CD4-positive, alpha-beta T cell (primary cell): ENCODE data around the gene ANKRD28. TPM values are rescaled to one million over a fixed set of nuclear protein-coding genes. Genes with fewer than 3 reads are reported as not detected.

ENCODE experiments used
- ATAC-seq: fragments of 200-7000 bp; cut with Tn5 transposase; one replicate; pipeline ENCODE4 v1.10.0; 2022; ENCODE audit warnings: mild to moderate bottlenecking; ENCODE audit not compliant: poor library complexity
- CTCF ChIA-PET: fragments of 350-600 bp; sonication (Branson Sonifier 250); formaldehyde crosslinking; loops from one replicate; lab custom pipeline; 2021; ENCODE audit warnings: antibody characterized with exemption, inconsistent platforms; lab: Charles Lee
- POLR2A ChIA-PET: fragments of 350-600 bp; sonication (Branson Sonifier 250); formaldehyde crosslinking; loops from one replicate; lab custom pipeline; 2021; ENCODE audit warnings: antibody characterized with exemption, inconsistent platforms; lab: Charles Lee
- DNase-seq, 14 experiments: peaks; one replicate each; pipeline ENCODE4 v3.0.0-alpha.2; 2013 to 2020; ENCODE audit warnings: mixed read lengths in 2 of 14
- H3K27ac ChIP-seq, 2 donors: one replicate each; pipeline versions ENCODE4 v1.5.1 to v1.7.0; 2013; ENCODE audit warnings: low read length in 2 of 2, low read depth in 1 of 2, mild to moderate bottlenecking in 1 of 2
- H3K27me3 ChIP-seq, 2 experiments: 1 replicate in 1 of 2; 2 replicates in 1 of 2; pipeline versions ENCODE4 v1.6.1 to v1.7.0; 2013; ENCODE audit warnings: low read length in 2 of 2, control low read depth in 1 of 2, mild to moderate bottlenecking in 1 of 2, moderate library complexity in 1 of 2; ENCODE audit not compliant: insufficient read depth in 2 of 2, control insufficient read depth in 1 of 2
- H3K36me3 ChIP-seq: one replicate; pipeline ENCODE4 v1.6.1; 2013; ENCODE audit warnings: low read length, control low read depth; ENCODE audit not compliant: insufficient read depth
- H3K4me1 ChIP-seq: one replicate; pipeline ENCODE4 v1.6.1; 2013; ENCODE audit warnings: low read length, control low read depth; ENCODE audit not compliant: insufficient read depth
- H3K4me3 ChIP-seq: one replicate; pipeline ENCODE4 v1.5.1; 2013; ENCODE audit warnings: mild to moderate bottlenecking, low read length, moderate library complexity
- H3K9me3 ChIP-seq, 2 experiments: 1 replicate in 1 of 2; 2 replicates in 1 of 2; pipeline versions ENCODE4 v1.6.1 to v1.7.0; 2013; ENCODE audit warnings: low read length in 2 of 2, mild to moderate bottlenecking in 2 of 2, control low read depth in 1 of 2, moderate library complexity in 1 of 2; ENCODE audit not compliant: control insufficient read depth in 1 of 2, insufficient read depth in 1 of 2
- H3K27ac Mint-ChIP-seq: one replicate; pipeline ENCODE4 v1.8.0; 2020; ENCODE audit warnings: mixed read lengths
- H3K27me3 Mint-ChIP-seq: one replicate; pipeline ENCODE4 v1.8.0; 2021; ENCODE audit warnings: mixed read lengths
- H3K36me3 Mint-ChIP-seq: one replicate; pipeline ENCODE4 v1.8.0; 2021; ENCODE audit warnings: low read depth, mixed read lengths
- H3K4me1 Mint-ChIP-seq: one replicate; pipeline ENCODE4 v1.8.0; 2021; ENCODE audit warnings: low read depth, mixed read lengths
- H3K4me3 Mint-ChIP-seq: one replicate; pipeline ENCODE4 v1.8.0; 2020; ENCODE audit warnings: mild to moderate bottlenecking, mixed read lengths
- H3K9me3 Mint-ChIP-seq: one replicate; pipeline ENCODE4 v1.8.0; 2020; ENCODE audit warnings: mixed read lengths
- CTCF ChIP-seq: fragments of 200-600 bp; IDR thresholded peaks from one replicate; pipeline ENCODE4 v1.8.0; 2022; ENCODE audit warnings: antibody characterized with exemption, mild to moderate bottlenecking
- intact Hi-C, 2 experiments: fragments of 100-400 bp; cut with DNase I in 1 of 2; cut with micrococcal nuclease in 1 of 2; formaldehyde crosslinking; loops; one replicate each; pipeline versions ENCODE4 v1.15.1 to v1.9.0; 2023 to 2025; cut with DNase I, micrococcal nuclease
- polyA plus RNA-seq, 2 donors: library from polyadenylated mRNA; unstranded; fragments of 120-200 nt; gene quantifications; one replicate each; pipeline ENCODE4 v1.2.1, GENCODE V29; 2013
- total RNA-seq, 174 experiments: library from RNA in 2 of 174; stranded (reverse) in 2 of 174; gene quantifications; one replicate each; pipeline ENCODE4 v1.2.3 and lab custom pipeline; 2021 to 2026

The ANKRD28 gene
- total RNA-seq (10 to 100 TPM; 36.6 to 43.1 TPM), total RNA-seq (lab: John Stamatoyannopoulos, UW) (63.5 to 220 (median 94.5) reads per million in 172 experiments)
- polyA plus RNA-seq (2013, experiment 1 of 2), result 32.2 TPM
- 35.1 TPM for polyA plus RNA-seq (2013, experiment 2 of 2)

GRCh38 chr3:15797642-15798303 lies at the start of gene ANKRD28:
ANKRD28 (minus strand) TSS chr3:15797979; CDS start chr3:15796521, 1,458 bp downstream.
- Histone ChIP-seq H3K27ac (peak within 1 kb of the TSS; percentile 21 to 73), H3K4me1 (peaks cover 10% of the 10 kb centered on the region), H3K36me3 (peaks cover 5% of the 10 kb centered on the region), H3K4me3 (peak within 1 kb of the TSS; percentile 48), H3K9me3 (no peaks in the 10 kb centered on the region), H3K27me3 (no peaks in the 10 kb centered on the region)
- TF ChIP-seq CTCF, result peak; percentile 26
- Mint-ChIP-seq H3K27ac (peak within 1 kb of the TSS; percentile 70), H3K36me3 (peaks cover 19% of the 10 kb centered on the region), H3K27me3 (no peaks in the 10 kb centered on the region), H3K9me3 (no peaks in the 10 kb centered on the region), H3K4me1 (peaks cover 83% of the 10 kb centered on the region), H3K4me3 (peak within 1 kb of the TSS; percentile 80)
- DNase-seq, result peak in 4 of 14 experiments; percentile 4 to 70 (median 65)
- peak; percentile 67 for ATAC-seq
- CTCF ChIA-PET, result interaction anchor here (1.5 to 2.0 kb wide), 3 partner anchors 9 to 167 kb away, joined by 4 to 5 read pairs (median 5); no protein-coding TSS in a partner anchor
- intact Hi-C loops, result no loop called here
- POLR2A ChIA-PET, result interaction anchor here (0.8 to 1.1 kb wide), 3 partner anchors 13 to 196 kb away, joined by 3 read pairs; partner anchors contain the start of gene BTD

- intact Hi-C loops, result no loop called here
- H3K27ac ChIP-seq, result no peak overlapping the region
- no peak overlapping the region for H3K4me3 ChIP-seq
- Mint-ChIP-seq H3K27me3 (no peaks in the 10 kb centered on the region), H3K4me1 (peaks cover 52% of the 10 kb centered on the region), H3K4me3 (no peak overlapping the region), H3K36me3 (peaks cover 17% of the 10 kb centered on the region), H3K27ac (no peak overlapping the region), H3K9me3 (peaks cover 4% of the 10 kb centered on the region)
- ATAC-seq (no peak), DNase-seq (no peak)
- ChIA-PET POLR2A (no interaction called here), CTCF (no interaction called here)
- peaks cover 3% of the 10 kb centered on the region for H3K4me1 ChIP-seq
- H3K27me3 ChIP-seq, result no peaks in the 10 kb centered on the region
- TF ChIP-seq CTCF, result no peak
- H3K9me3 ChIP-seq, result no peaks in the 10 kb centered on the region
- no peaks in the 10 kb centered on the region for H3K36me3 ChIP-seq
These were observed 49.5 kb upstream of the ANKRD28 start for GRCh38 chr3:15847239-15847638.

GRCh38 chr3:15846606-15847005 lies 48.8 kb upstream of the ANKRD28 start:
- no peak overlapping the region for H3K27ac ChIP-seq
- DNase-seq (no peak), ATAC-seq (no peak)
- H3K4me3 ChIP-seq, result no peak overlapping the region
- no peaks in the 10 kb centered on the region for H3K36me3 ChIP-seq
- no peak for TF ChIP-seq CTCF
- H3K9me3 ChIP-seq, result no peaks in the 10 kb centered on the region
- ChIA-PET POLR2A (no interaction called here), CTCF (no interaction called here)
- H3K4me1 Mint-ChIP-seq, result peaks cover 52% of the 10 kb centered on the region
- H3K27ac Mint-ChIP-seq, result no peak overlapping the region
- peaks cover 3% of the 10 kb centered on the region for H3K4me1 ChIP-seq
- H3K9me3 Mint-ChIP-seq, result peaks cover 2% of the 10 kb centered on the region
- H3K36me3 Mint-ChIP-seq, result peaks cover 22% of the 10 kb centered on the region
- H3K27me3 ChIP-seq, result no peaks in the 10 kb centered on the region
- H3K27me3 Mint-ChIP-seq, result no peaks in the 10 kb centered on the region
- H3K4me3 Mint-ChIP-seq, result no peak overlapping the region
- intact Hi-C loops, result no loop called here
